Fibroblast of villous mesenchyme (primary cell): Measurements from ENCODE around the gene DPYD. TPM values are rescaled to one million over a fixed set of nuclear protein-coding genes. Genes with fewer than 3 reads are reported as not detected.

Experiments used
- DNase-seq: peaks from one replicate; pipeline ENCODE4 v3.0.0-alpha.2; 2010; ENCODE audit warnings: low read depth
- H3K4me3 ChIP-seq: 2 replicates; pipeline ENCODE4 v1.5.1; 2011; ENCODE audit warnings: low read depth, mild to moderate bottlenecking, low read length
- CTCF ChIP-seq: IDR thresholded peaks from 2 replicates; pipeline ENCODE4 v1.5.1; 2012; ENCODE audit warnings: low read depth, mild to moderate bottlenecking, low read length; ENCODE audit not compliant: insufficient read depth
- total RNA-seq: library from RNA; depleted of rRNA; stranded (reverse); fragments of >200 nt; gene quantifications from 2 replicates; pipeline ENCODE4 v1.2.3, GENCODE V29; 2012

DPYD gene
- total RNA-seq, 1 donor: 48.4 TPM

DNA sequence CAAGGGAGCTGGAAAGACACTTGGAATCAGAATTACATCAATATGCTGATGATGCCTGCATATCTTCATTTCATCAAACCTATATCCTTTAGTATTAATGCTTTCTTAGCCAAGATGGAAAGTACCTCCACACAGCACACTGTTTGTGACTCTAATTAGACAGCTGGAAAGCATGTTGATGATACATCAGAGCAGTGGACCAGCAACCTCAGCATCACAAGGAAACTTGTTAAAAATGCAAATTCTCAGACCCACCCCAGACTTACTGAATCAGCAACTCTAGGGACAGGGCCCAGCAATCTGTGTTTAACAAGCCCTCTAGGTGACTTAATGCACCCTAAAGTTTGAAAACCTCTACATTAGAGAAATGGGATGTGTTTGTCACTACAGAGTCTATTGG lies 332.1 kb downstream of the DPYD start:
- no peak overlapping the region for H3K4me3 ChIP-seq
- no peak for TF ChIP-seq CTCF
- no peak for DNase-seq

- no peak for TF ChIP-seq CTCF
- H3K4me3 ChIP-seq: no peak overlapping the region
- peak; percentile 35 for DNase-seq
Measured at GRCh38 chr1:97581614-97582051, 339.2 kb downstream of the DPYD start.

GRCh38 chr1:97577613-97578012 lies 343.2 kb downstream of the DPYD start:
- no peak overlapping the region for H3K4me3 ChIP-seq
- DNase-seq: no peak
- TF ChIP-seq CTCF: no peak

DNA sequence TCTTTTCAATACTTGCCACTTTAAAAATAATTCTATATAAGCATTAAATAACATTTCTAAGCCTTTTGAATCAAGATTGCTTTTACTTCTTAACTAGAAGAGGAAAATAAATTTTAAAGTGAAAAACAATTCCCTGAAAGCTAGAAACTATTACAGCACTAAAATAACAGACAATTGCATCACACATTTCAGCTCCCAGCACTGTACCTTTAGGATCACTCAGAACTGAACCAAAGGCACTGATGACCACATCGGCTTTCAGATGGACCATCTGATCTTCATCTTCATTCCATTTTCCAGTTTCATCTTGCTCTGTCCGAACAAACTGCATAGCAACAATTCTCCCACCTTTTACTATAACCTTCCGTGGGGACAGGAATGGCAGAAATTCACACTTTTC lies 347.3 kb downstream of the DPYD start:
- TF ChIP-seq CTCF: no peak
- DNase-seq: no peak
- H3K4me3 ChIP-seq: no peak overlapping the region

DNA sequence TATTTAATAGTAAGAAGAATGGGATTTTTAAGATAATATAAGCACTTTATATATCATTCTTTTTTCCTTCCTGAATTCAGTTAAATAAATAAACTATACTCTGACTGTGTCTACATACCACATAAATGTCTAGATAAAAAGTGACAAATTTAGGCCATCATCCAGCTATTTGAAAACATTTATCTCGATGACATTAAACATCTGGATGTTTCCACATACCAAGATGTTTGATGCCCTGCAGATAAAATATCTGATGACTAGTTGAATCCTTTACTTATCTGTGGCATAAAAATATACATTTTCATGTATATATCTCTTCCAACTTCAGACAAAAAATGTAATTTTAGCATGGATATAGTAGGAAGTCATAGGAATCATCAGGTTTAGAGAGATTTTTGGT lies 348.3 kb downstream of the DPYD start:
- no peak for TF ChIP-seq CTCF

GRCh38 chr1:97571760-97572159 lies 349.1 kb downstream of the DPYD start:
- DNase-seq: no peak
- TF ChIP-seq CTCF: no peak
- no peak overlapping the region for H3K4me3 ChIP-seq

More for the DNA sequence above, 348.3 kb downstream of the DPYD start:
- DNase-seq: no peak
- no peak overlapping the region for H3K4me3 ChIP-seq

GRCh38 chr1:97570691-97571090 lies 350.1 kb downstream of the DPYD start:
- DNase-seq: no peak
- TF ChIP-seq CTCF: no peak

More at GRCh38 chr1:97570691-97571090, 350.1 kb downstream of the DPYD start:
- no peak overlapping the region for H3K4me3 ChIP-seq
